Amniotic epithelial cell (primary cell): ENCODE measurements around the gene PDLIM4.

ENCODE experiments used
- DNase-seq: peaks from one replicate; pipeline ENCODE4 v3.0.0-alpha.2; 2010; ENCODE audit warnings: low read depth

The PDLIM4 gene

GRCh38 chr5:132308701-132309100 lies 51.2 kb downstream of the PDLIM4 start:
- DNase-seq: no peak

- DNase-seq: no peak
Measured at GRCh38 chr5:132309679-132310078, 52.2 kb downstream of the PDLIM4 start.

GRCh38 chr5:132310141-132310834 lies 52.8 kb downstream of the PDLIM4 start:
- no peak for DNase-seq

- peak; percentile 83 for DNase-seq
Measured at GRCh38 chr5:132313366-132313765, 55.9 kb downstream of the PDLIM4 start.

- DNase-seq: no peak
Measured at GRCh38 chr5:132313961-132314432, 56.5 kb downstream of the PDLIM4 start.

- DNase-seq: no peak
Measured at GRCh38 chr5:132315529-132316067, 58.1 kb downstream of the PDLIM4 start.

GRCh38 chr5:132319975-132320374 lies 62.5 kb downstream of the PDLIM4 start:
- no peak for DNase-seq

- DNase-seq: no peak
Measured at GRCh38 chr5:132321109-132321721, 63.7 kb downstream of the PDLIM4 start.

- DNase-seq: no peak
Measured at GRCh38 chr5:132322266-132322665, 64.8 kb downstream of the PDLIM4 start.
